OCI-LY7 (cell line): Measurements from ENCODE around the gene SLC6A19.

Experiments
- EZH2phosphoT487 ChIP-seq: fragments of 200-600 bp; sonication (generic); IDR thresholded peaks from 2 replicates; pipeline ENCODE4 v1.6.1; 2018; ENCODE audit warnings: low read depth, borderline replicate concordance, mild to moderate bottlenecking, mixed run types, antibody characterized with exemption, low read length, moderate library complexity, mixed read lengths
- TF ChIP-seq, protein P1 (sequence below): fragments of 200-600 bp; sonication (generic); conservative IDR thresholded peaks from 2 replicates; pipeline ENCODE4 v1.5.1; 2014; ENCODE audit warnings: mild to moderate bottlenecking, antibody characterized with exemption, low read length, moderate library complexity, mixed read lengths

DNA sequence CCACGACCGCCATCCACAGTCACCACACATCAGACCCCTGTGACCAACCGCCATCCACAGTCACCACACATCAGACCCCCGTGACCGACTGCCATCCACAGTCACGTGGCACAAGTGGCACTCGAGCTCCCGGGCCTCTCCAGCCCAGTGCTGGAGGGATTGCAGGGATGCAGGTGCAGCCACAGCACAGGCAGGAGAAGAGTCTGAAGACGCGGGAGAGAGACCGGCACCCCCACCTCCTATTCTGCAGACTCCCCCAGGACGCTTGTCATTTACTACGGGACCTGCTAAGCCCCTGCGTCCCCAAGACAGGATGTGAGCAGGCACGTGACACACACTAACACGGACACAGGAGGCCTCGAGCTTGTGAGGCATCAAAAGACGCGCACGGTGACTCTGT lies 72.3 kb downstream of the SLC6A19 start:
- TF ChIP-seq, protein P1, sequence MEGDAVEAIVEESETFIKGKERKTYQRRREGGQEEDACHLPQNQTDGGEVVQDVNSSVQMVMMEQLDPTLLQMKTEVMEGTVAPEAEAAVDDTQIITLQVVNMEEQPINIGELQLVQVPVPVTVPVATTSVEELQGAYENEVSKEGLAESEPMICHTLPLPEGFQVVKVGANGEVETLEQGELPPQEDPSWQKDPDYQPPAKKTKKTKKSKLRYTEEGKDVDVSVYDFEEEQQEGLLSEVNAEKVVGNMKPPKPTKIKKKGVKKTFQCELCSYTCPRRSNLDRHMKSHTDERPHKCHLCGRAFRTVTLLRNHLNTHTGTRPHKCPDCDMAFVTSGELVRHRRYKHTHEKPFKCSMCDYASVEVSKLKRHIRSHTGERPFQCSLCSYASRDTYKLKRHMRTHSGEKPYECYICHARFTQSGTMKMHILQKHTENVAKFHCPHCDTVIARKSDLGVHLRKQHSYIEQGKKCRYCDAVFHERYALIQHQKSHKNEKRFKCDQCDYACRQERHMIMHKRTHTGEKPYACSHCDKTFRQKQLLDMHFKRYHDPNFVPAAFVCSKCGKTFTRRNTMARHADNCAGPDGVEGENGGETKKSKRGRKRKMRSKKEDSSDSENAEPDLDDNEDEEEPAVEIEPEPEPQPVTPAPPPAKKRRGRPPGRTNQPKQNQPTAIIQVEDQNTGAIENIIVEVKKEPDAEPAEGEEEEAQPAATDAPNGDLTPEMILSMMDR, result no peak
- TF ChIP-seq EZH2phosphoT487, result no peak
